NK-92 treated with Interleukin-12 subunit alpha and Interleukin-12 subunit beta, amount 100 ng/mL, for 24 hours (cell line): Measurements from ENCODE around the gene SDK2.

Source experiments
- DNase-seq: peaks from one replicate; lab custom pipeline; 2025; lab: John Stamatoyannopoulos, UW

The SDK2 gene

GRCh38 chr17:73611630-73612029 lies 32.6 kb downstream of the SDK2 start:
- no peak for DNase-seq

DNA sequence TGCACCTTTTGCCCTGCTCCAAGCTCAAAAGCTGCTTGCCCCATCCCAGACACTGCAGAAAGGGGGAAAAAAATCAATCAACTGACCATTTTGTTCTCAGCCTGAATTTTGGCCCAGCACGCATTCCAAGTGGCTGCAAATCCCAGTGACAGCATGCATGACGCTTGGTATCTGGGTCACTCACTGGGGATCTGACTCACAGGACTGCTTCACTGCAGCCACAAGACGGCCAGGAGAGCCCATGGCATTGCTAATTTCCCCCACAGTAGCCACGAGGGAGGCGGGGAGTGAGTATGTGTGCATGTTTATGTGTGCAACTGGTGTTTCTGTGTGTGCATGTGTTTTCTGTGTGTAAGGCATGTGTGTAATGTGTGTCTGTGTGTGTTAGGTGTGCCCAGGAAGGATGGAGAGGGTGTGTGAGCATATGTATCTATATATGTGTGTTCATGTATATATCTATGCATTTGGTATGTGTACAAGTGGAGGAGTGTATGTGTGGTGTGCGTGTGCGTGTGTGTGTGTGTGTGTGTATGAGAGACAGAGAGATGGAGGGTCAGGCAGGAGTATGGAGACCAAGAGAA lies 33.8 kb downstream of the SDK2 start:
- no peak for DNase-seq

DNA sequence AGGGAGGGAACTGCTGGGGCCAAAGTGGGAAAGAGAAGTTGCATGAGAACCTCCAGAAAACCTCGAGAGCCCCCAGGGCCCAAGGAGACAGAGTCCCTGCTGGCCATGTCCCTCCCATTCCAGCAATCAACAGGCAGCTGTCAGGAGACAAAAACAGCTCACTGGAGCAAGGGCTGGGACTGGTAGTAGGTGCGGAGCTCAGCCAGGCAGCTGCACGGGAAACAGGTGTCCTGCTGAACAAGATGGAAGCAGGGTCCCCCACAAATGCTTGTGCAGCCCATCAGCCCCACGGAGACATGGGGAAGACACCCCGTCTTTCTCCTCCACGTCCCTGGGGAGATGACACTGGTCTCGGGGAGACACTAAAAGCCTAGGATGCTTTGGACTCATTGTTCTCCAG lies 34.5 kb downstream of the SDK2 start:
- no peak for DNase-seq

DNA sequence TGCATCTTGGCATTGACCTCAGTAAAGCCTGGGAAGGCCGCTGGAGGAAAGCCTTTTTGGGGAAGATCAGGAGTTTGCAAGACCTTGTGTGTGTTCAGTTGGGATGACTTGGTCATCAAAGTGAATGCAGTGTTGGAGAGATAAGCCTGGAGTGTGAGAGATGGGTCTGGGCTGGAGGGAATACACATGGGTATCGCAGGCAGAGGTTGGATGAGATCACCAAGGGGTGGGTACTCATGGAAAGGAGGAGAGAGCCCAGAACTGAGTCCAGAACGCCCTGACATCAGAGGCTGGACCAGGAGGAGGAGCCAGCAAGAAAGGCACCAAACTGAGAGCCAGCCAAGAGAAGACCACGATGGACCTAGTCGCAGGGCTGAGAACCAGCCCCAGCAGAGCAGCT lies 35.2 kb downstream of the SDK2 start:
- DNase-seq = no peak

- no peak for DNase-seq
Measured at GRCh38 chr17:73605444-73605843, 38.8 kb downstream of the SDK2 start.

GRCh38 chr17:73604476-73604875 lies 39.8 kb downstream of the SDK2 start:
- DNase-seq = no peak

- no peak for DNase-seq
Measured at GRCh38 chr17:73603971-73604370, 40.3 kb downstream of the SDK2 start.

DNA sequence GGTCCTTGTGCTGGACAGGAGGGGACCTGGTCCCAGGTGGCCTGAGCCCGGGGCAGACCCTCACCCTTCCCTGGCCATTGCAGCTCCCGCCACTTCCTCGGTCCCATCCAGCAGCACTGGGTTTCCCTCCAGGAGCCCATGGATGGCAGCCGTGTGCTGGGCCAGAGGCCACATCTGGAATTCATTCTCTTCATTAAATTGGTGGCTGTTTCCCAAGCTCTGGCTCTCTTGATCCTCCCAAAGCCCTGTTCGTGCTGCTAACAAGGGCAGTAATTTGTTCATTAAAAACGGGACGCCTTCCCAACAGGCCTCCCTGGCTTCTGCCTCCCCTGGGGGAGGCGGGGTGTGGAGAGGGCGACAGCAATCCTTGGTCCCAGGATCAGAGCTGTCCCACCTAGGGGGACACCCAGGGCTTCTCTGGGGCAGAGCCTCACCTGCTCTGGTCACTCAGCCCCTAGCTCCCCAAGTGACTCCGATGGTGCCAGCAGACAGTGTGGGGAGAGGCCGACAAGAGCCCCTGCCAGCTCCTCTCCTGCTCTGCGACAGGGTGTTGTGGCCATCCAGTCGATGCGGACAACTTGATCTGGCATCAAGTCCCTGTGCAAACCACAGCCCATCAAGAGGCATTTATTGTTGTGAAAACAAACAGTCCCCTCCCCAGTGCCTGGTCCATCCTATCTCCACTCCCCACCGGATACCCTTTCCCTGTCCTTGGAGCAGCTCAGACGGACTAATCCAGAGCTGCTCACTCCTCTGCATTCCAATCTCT lies 44.0 kb downstream of the SDK2 start:
- DNase-seq = no peak

- DNase-seq = no peak
Measured at GRCh38 chr17:73599599-73599998, 44.6 kb downstream of the SDK2 start.

GRCh38 chr17:73598212-73598611 lies 46.0 kb downstream of the SDK2 start:
- DNase-seq = no peak

GRCh38 chr17:73595931-73596330 lies 48.3 kb downstream of the SDK2 start:
- DNase-seq = no peak

- peak; percentile 34 for DNase-seq
Measured at GRCh38 chr17:73595479-73595878, 48.8 kb downstream of the SDK2 start.

DNA sequence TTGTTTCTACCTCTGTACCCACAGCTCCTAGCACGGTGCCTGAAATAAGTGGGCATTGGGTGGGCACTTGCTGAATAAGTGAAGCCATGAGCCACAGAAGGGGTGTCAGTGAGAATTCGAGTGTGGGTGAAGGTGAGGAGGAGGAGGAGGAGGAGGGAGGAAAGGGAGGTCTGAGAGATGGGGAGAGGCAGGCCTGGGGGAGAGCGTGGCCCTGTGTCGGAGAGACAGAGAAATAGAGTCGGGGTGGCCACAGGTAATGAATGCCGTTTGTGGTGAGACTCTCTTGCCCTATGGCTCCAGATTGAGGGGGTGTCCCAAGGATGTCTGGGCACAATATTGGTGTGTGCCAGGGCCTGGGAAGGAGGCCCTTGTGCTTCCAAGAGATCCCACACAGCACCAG lies 49.2 kb downstream of the SDK2 start:
- no peak for DNase-seq

DNA sequence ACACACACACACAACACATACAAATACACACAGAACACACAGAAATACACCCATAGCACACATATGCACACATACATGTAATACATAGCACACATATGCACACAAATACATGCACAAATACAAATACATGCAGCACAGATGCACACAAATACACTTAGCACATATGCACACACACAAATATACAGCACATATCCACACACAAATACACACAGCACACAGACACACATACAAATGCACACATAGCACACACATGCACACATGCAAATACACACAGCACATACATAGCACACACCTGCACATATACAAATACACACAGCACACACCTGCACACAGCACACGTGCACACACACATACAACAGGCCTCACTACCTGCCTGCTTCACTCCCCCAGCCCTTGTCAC lies 49.6 kb downstream of the SDK2 start:
- no peak for DNase-seq

GRCh38 chr17:73594025-73594424 lies 50.2 kb downstream of the SDK2 start:
- no peak for DNase-seq

DNA sequence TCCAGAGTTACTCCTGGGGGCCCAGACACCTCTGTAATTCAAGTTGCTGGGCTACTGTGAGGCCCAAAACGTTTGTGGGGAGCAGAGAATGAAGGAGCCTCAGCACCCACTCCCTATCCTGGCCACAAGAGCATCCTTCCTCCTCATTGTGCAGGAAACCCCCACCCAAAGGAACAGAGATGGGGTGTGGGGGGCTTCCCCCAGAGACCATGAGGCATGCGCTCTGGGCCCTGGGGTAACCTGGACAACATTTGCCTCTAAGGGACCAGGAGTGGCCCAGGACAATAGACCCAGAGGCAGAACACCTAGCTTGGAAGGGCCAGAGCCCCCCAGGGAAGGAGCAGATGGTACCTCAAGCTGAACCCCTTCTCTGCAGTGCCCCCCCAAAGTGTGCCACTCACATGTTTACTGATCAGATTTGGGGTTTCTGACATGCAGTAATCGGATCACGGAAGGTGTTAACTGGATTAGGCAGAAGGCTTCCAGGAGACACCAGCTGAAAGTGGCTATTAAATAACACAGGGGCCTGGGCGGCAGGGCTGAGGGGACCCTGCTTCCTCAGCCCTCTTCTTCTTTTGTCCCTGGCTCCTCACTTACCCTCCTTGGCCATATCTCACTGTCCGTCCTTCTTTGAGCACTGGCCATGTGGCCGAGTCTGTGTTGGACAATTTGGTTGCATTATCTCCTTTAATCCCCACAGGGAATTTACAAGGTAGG lies 50.8 kb downstream of the SDK2 start:
- DNase-seq = no peak

- DNase-seq = peak; percentile 29
Measured at GRCh38 chr17:73592501-73592961, 51.7 kb downstream of the SDK2 start.

DNA sequence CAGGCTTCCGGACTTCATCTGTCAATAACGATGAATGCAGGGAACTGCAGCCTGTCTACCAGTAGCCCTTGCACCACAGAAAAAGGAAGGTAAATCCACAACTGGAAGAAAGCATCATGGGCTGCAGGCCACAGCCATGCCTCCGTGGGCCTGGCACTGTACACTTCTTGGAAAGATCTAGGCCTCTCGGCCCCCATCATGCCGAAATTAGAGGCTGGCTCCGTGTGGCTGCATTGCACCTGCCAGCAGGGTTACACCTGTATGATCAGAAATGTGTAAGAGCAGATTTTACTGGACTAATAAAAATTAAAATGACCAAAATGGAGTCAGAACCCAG lies 52.2 kb downstream of the SDK2 start:
- no peak for DNase-seq

DNA sequence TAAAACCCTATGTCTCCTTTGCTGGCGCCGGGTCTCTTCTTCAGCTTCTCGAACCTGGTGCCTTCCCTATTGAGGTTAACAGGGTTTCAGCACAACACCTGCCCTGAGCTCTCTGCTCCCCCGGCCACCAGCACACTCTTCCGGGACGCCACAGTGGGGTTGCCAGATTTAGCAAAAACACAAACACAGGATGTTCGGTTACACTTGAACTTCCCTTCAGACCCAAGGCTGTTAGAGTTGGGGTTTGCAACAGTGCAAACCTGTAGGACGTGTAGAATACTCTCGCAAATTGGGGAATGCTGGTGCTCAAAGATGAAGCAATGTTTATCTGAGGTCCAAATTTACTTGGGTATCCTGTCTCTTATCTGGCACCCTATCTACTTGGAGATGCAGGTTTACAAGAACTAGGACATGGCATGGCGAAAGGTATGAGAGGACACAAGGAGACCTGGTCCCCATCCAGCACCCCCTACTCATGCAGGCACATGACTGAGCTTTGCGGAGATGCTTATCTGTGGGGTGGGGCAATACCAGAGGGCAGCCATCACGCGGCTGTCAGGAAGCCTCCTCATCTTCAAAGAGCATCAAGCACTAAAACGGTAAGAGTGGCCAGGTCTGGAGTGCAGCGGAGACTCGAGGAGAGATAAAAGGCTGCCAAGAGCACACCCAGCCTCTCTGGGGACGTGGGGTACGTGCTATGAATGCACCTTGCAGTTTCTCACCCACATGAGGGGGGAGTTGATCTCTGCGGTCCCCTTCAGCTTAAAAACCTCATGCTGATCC lies 52.8 kb downstream of the SDK2 start:
- peak; percentile 83 for DNase-seq

DNA sequence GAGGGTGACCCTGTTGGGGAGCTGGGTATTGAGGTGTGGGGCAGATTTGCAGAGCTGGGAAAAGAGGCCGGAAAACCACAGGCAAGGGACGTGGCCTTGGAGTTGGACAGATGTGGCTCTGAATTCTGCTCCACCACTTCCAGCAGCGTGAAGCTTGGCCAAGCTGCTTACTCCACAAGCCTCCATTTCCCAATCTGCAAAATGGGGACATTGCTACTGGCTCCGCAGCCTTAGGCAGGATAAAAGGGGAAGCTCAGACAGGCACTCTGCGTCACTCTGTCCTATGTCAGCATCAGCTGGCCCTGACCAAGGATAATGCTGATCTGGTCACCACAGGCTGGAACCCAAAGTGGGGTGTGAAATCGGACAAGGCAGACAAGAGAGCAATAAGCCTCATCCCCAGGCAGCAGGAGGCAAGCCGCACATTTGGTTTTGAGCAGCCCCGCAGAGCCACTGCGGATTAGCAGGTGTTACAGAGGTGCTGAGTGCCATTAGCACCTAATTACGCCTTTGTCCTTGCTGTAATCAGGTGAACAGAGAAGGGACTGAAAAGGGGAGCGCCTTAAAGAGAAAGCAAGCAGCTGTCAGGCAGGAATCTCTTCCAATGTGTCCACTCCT lies 54.8 kb downstream of the SDK2 start:
- DNase-seq = no peak

GRCh38 chr17:73588891-73589290 lies 55.4 kb downstream of the SDK2 start:
- no peak for DNase-seq

DNA sequence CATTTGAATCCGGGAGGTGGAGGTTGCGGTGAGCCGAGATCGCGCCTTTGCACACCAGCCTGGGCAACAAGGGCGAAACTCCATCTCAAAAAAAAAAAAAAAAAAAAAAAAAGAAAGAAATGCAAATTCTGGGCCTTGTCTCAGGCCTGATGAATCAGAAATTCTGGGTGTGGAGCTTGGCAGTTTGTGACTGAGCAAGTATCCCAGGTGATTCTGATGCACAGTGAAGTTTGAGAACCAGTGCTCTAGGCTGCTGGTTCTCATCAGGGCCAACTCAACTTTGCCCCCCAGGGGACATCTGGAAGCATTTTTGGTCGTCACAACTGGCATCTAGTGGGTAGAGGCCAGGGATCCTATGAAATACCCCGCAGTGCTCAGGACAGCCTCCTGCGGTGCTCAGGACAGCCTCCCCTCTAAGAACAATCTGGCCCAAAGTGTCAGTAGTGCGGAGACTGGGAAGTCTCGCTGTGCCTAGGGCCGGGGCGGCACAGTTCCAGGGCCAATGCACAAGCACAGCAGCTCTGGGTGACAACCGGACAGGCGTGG lies 55.9 kb downstream of the SDK2 start:
- DNase-seq = no peak
